Ishikawa (cell line): ENCODE measurements around the gene POP4.

Experiments used
- CEBPB ChIP-seq: IDR thresholded peaks from 2 replicates; pipeline ENCODE4 v1.6.1; 2012
- CREB1 ChIP-seq: IDR thresholded peaks from 2 replicates; pipeline ENCODE4 v1.6.1; 2012; ENCODE audit warnings: low read depth
- EGR1 ChIP-seq: IDR thresholded peaks from 2 replicates; pipeline ENCODE4 v1.6.1; 2012
- EP300 ChIP-seq: IDR thresholded peaks from 2 replicates; pipeline ENCODE4 v1.6.1; 2012; ENCODE audit warnings: borderline replicate concordance
- FOXM1 ChIP-seq: IDR thresholded peaks from 2 replicates; pipeline ENCODE4 v1.6.1; 2012; ENCODE audit warnings: low read depth, borderline replicate concordance
- NFIC ChIP-seq: IDR thresholded peaks from 2 replicates; pipeline ENCODE4 v1.6.1; 2012
- RAD21 ChIP-seq: IDR thresholded peaks from 2 replicates; pipeline ENCODE4 v1.6.1; 2012; ENCODE audit warnings: low read depth
- TAF1 ChIP-seq: IDR thresholded peaks from 2 replicates; pipeline ENCODE4 v1.6.1; 2012; ENCODE audit warnings: low read depth, mild to moderate bottlenecking
- TCF12 ChIP-seq: IDR thresholded peaks from 2 replicates; pipeline ENCODE4 v1.6.1; 2012; ENCODE audit warnings: low read depth
- TEAD4 ChIP-seq: IDR thresholded peaks from 2 replicates; pipeline ENCODE4 v1.6.1; 2012
- YY1 ChIP-seq: IDR thresholded peaks from 2 replicates; pipeline ENCODE4 v1.6.1; 2012; ENCODE audit warnings: low read depth
- ZBTB7A ChIP-seq: IDR thresholded peaks from 2 replicates; pipeline ENCODE4 v1.6.1; 2012; ENCODE audit warnings: low read depth
- TF ChIP-seq, protein P1 (sequence below): IDR thresholded peaks from 2 replicates; pipeline ENCODE4 v1.6.1; 2012
- TF ChIP-seq, protein P2 (sequence below): IDR thresholded peaks from 2 replicates; pipeline ENCODE4 v1.6.1; 2012; ENCODE audit warnings: low read depth, mild to moderate bottlenecking
- TF ChIP-seq, protein P3 (sequence below): IDR thresholded peaks from 2 replicates; pipeline ENCODE4 v1.6.1; 2012

POP4 gene

DNA sequence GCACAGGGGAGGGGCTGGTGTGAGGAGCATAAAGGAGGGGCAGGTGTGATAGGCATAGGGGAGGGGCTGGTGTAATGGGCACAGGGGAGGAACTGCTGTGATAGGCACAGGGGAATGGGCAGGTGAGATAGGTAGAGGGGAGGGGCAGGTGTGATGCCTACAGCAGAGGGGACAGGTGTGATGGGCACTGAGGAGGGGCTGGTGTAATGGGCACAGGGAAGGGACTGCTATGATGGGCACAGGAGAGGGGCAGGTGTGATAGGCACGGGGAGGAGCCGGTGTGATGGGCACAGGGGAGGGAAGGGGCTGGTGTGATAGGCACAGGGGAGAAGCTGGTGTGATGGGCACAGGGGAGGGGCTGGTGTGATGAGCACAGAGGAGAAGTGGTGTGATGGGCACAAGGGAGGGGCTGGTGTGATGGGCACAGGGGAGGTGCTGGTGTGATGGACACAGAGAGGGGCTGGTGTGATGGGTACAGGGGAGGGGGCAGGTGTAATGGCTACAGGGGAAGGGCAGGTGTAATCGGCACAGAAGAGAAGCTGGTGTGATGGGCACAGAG, 39.5 kb upstream of the POP4 start:
- no peak for TF ChIP-seq FOXM1
- TF ChIP-seq, protein P1, sequence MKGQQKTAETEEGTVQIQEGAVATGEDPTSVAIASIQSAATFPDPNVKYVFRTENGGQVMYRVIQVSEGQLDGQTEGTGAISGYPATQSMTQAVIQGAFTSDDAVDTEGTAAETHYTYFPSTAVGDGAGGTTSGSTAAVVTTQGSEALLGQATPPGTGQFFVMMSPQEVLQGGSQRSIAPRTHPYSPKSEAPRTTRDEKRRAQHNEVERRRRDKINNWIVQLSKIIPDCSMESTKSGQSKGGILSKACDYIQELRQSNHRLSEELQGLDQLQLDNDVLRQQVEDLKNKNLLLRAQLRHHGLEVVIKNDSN: no peak
- TF ChIP-seq YY1: no peak
- no peak for TF ChIP-seq RAD21
- TF ChIP-seq TCF12: no peak
- TF ChIP-seq EGR1: no peak
- TF ChIP-seq CREB1: no peak
- no peak for TF ChIP-seq ZBTB7A
- TF ChIP-seq NFIC: no peak
- no peak for TF ChIP-seq EP300
- no peak for TF ChIP-seq TAF1
- TF ChIP-seq, protein P2, sequence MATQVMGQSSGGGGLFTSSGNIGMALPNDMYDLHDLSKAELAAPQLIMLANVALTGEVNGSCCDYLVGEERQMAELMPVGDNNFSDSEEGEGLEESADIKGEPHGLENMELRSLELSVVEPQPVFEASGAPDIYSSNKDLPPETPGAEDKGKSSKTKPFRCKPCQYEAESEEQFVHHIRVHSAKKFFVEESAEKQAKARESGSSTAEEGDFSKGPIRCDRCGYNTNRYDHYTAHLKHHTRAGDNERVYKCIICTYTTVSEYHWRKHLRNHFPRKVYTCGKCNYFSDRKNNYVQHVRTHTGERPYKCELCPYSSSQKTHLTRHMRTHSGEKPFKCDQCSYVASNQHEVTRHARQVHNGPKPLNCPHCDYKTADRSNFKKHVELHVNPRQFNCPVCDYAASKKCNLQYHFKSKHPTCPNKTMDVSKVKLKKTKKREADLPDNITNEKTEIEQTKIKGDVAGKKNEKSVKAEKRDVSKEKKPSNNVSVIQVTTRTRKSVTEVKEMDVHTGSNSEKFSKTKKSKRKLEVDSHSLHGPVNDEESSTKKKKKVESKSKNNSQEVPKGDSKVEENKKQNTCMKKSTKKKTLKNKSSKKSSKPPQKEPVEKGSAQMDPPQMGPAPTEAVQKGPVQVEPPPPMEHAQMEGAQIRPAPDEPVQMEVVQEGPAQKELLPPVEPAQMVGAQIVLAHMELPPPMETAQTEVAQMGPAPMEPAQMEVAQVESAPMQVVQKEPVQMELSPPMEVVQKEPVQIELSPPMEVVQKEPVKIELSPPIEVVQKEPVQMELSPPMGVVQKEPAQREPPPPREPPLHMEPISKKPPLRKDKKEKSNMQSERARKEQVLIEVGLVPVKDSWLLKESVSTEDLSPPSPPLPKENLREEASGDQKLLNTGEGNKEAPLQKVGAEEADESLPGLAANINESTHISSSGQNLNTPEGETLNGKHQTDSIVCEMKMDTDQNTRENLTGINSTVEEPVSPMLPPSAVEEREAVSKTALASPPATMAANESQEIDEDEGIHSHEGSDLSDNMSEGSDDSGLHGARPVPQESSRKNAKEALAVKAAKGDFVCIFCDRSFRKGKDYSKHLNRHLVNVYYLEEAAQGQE: no peak
- TF ChIP-seq TEAD4: no peak
- TF ChIP-seq CEBPB: no peak
- TF ChIP-seq, protein P3, sequence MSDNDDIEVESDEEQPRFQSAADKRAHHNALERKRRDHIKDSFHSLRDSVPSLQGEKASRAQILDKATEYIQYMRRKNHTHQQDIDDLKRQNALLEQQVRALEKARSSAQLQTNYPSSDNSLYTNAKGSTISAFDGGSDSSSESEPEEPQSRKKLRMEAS: no peak

DNA sequence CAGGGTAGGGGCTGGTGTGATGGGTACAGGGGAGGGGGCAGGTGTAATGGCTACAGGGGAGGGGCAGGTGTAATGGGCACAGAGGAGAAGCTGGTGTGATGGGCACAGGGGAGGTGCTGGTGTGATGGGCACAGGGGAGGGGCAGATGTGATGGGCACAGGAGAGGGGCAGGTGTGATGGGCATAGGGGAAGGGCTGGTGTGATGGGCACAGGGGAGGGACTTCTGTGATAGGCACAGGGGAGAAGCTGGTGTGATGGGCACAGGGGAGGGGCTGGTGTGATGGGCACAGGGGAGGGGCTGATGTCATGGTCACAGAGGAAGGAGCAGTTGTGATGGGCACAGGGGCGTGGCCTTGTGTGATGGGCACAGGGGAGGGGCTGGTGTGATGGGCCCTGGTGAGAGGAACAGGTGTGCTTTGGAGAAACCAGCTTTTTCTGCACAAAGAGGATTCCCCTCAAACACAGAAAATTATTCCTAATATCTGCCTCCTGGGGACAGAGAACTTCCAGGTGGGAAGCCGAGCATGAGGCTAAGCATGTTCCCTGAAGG, 38.6 kb upstream of the POP4 start:
- no peak for TF ChIP-seq YY1
- TF ChIP-seq, protein P3: no peak
- TF ChIP-seq ZBTB7A: no peak
- no peak for TF ChIP-seq NFIC
- no peak for TF ChIP-seq CEBPB
- TF ChIP-seq EGR1: no peak
- TF ChIP-seq FOXM1: no peak
- TF ChIP-seq, protein P2: no peak
- TF ChIP-seq TCF12: no peak
- TF ChIP-seq CREB1: no peak
- no peak for TF ChIP-seq TEAD4
- no peak for TF ChIP-seq TAF1
- TF ChIP-seq, protein P1: no peak
- no peak for TF ChIP-seq EP300
- TF ChIP-seq RAD21: no peak

DNA sequence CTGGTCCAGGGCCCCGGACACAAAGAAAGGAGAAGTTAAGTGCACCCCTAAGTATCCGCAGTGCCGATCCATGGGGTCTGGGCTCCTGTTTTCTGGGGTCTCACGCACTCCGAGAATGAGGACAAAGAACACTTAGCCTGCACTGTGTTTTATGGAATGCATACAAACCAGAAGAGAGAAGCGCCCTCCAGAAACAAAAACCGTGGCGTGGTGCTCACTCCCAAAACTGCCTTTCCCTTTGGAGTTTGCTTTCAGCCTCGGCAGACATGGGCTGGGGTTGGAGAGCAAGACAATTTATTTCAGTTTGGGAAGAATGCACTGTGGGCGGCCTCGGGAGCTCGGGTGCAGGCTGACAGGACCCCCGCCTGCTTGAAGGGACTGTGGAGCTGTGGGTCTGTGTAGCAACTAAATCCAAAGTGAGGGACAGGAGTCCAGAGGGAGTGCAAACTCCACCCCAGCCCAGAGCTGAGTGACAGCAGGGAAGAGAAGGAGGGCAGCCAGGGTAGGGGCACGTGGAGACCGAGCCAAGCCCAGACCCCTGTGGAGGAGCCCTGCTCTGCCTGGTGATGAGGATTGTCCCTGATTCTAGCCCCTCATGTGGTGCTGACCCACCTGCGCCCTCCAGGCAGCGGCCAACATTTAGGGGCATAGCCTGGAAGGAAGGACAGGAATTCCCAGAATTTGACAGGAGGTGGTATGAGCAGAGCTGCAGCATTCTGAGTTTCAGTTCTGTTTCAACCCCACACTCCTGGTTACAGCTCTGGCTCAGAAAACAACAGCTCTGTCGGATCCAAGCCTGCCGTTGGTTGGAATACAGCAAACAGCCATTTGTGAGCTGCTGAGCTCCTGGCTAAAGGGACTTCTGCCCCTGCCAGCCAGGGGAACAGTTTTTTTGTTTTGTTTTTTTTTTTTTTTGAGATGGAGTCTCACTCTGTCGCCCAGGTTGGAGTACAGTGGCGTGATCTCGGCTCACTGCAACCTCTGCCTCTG, 37.8 kb upstream of the POP4 start:
- no peak for TF ChIP-seq RAD21
- TF ChIP-seq, protein P2: no peak
- TF ChIP-seq, protein P3: no peak
- TF ChIP-seq NFIC: no peak
- TF ChIP-seq CEBPB: no peak
- TF ChIP-seq TEAD4: no peak
- no peak for TF ChIP-seq ZBTB7A
- no peak for TF ChIP-seq FOXM1
- TF ChIP-seq TAF1: no peak
- TF ChIP-seq, protein P1: no peak
- TF ChIP-seq EP300: no peak
- TF ChIP-seq TCF12: no peak
- no peak for TF ChIP-seq CREB1
- TF ChIP-seq EGR1: no peak
- no peak for TF ChIP-seq YY1
